HG02884 (cell line): ENCODE results near the gene DIPK1B.
A peak's percentile ranks its signal among the peaks of the same experiment; 100 is the strongest.

ENCODE experiments used
- ATAC-seq: cut with Tn5 transposase; IDR thresholded peaks from one replicate; pipeline ENCODE4 v1.9.1; 2021; ENCODE audit warnings: mild to moderate bottlenecking, moderate library complexity; ENCODE audit not compliant: unreplicated experiment

Gene DIPK1B

DNA sequence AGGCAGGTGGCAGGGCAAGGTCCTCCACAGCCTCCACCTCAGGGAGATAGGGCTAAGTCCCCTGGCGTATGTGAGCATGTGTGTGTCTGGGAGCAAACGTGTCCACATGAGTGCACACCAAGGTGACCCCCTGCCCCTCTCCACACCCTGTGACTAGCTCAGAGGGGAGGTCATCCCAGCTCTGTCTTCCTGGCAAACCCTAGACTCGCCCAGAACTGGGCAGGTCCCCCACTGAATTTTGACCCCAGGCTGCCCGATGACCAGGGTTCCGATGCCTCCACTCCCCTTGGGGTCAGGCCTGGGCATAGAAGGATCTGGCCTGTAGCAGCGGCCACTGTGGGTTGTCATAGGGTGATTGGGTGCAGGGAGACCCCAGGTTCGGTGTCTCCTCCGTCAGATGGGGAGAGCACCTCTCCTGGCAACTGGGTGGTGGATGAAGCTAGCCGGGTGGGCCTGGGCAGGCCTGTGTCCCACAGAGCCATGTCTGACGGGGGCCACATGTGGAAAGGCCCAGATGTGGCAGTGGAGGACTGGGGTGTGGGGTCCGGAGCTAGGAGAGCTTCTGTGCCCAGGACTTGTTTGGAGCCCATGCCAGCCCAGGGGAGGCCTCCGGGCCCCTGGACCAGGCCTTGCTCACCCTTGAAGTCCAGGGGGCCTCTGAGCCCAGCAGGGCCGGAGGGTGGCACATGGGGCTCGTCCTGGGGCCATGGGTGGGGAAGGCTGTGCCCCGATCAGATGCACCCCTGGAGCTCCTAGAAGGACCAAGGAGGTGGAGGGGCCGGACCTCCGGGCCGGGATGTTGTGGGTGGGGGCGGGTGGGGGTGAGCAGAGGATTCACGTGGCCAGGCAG, 6.2 kb downstream of the DIPK1B start:
- ATAC-seq = no peak

DNA sequence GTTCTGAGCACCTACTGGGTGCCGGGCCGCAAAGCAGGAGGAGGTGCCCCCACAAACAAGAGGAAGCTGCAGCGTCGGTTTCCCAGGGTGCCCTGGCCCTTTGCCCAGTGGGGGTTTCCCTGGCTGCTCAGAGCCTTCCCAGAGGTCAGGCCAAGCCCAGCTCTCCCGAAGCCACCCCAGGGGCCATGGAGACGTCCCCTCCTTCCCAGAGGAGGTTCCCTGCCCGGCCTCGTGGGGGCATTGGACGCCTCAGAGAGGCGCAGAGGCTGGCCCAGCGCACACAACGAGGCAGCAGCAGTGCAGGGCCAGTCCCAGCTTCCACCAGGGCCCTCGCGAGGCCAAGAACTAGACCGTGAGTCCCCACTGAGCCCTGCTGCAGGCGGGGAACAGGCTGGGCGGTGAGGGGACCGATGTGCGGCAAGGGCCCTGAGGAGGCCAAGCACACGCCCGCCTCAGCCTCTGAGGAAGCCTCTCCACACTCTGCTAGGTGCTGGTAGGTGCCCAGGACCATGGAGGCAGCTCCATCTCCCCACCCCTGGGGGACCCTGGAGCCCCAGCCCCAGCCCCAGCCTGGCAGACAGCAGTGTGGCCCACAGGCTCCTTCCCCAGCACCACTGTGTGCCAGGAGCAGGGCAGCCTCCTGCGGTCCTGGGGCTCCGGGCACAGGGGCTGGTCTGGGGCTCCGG, 7.0 kb downstream of the DIPK1B start:
- ATAC-seq = no peak

DNA sequence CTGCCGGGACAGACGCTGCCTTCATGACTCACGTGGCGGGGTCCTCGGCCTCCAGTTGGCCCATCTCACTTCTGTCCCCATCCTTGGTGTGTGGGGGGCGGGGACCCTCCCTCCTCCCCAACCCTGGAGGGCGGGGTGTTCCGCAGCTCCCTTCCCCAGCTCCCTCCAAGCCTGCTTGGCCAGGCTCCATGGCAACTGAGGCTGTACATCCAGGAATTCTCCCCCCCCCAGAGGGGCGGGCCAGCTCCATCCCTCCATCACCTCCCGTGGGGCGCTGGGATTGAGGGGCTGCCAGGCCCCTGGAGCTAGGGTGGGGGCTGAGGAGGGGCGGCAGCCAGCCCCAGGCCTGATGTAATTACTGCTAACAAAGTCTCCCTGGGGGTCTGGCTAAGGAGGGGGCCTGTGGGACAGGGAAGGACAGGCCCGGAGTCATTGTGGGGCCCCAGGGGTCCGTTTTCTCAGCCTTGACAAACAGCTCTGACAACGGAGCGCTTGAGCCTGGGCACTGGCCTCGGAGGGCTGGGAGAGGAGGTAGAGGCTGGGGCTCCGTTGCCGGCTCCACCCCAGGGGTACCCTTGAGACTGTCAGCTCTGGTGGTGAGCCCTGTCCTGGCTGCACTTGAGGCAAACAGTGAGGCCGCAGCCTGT, 8.0 kb downstream of the DIPK1B start:
- no peak for ATAC-seq

DNA sequence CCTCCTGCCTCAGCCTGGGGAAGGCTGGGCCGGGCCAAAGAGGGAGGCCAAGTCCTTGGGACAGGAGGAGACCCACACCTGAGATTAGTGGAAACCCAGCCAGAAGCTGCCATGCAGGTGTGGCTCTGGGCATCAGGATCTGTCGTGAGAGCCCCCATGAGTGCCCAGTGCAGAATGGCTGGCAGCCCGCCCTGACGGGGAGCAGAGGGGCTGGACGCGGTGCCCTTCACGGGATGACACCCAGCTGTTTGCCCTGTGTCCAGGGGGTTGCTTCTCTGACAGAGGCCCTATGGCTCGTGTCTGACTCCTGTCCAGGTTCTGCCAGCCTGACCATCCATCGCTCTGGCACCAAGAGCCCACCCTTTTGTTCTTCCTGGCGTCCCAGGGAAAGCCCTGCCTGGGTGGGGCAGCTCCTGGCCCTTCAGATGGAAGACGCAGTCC, 8.5 kb downstream of the DIPK1B start:
- ATAC-seq = no peak

DNA sequence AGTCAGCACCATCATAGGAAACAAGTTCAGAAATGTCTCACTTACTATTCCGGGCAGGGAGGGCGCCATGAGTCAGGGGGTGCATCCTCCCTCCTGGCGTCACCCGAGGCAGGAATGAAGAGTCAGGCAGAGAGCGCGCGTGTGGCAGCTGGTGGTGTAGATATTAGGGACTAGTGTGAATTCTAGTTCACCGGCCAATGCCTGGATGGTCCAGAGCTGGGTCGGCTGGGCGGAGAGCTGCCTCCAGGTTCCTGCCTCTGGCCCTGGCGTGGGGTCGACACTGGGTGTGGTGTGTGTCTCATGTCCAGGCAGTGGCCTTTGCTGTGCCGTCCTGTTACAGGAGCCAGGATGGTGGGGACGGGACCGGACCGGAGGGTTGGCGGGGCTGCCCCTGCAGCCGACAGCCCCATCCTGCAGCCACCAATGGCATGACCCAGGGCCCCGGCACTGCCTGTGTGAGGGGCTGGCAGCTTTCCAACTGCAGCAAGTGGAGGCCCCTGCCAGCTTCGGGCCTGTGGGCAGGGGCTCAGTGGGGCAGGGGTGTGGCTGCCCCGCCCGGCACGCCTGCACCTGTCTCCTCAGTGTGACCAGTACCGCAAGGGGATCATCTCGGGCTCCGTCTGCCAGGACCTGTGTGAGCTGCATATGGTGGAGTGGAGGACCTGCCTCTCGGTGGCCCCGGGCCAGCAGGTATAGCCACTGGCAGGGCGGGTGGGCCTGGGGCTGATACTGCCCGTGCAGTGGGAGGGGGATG, 9.1 kb downstream of the DIPK1B start:
- ATAC-seq = no peak

DNA sequence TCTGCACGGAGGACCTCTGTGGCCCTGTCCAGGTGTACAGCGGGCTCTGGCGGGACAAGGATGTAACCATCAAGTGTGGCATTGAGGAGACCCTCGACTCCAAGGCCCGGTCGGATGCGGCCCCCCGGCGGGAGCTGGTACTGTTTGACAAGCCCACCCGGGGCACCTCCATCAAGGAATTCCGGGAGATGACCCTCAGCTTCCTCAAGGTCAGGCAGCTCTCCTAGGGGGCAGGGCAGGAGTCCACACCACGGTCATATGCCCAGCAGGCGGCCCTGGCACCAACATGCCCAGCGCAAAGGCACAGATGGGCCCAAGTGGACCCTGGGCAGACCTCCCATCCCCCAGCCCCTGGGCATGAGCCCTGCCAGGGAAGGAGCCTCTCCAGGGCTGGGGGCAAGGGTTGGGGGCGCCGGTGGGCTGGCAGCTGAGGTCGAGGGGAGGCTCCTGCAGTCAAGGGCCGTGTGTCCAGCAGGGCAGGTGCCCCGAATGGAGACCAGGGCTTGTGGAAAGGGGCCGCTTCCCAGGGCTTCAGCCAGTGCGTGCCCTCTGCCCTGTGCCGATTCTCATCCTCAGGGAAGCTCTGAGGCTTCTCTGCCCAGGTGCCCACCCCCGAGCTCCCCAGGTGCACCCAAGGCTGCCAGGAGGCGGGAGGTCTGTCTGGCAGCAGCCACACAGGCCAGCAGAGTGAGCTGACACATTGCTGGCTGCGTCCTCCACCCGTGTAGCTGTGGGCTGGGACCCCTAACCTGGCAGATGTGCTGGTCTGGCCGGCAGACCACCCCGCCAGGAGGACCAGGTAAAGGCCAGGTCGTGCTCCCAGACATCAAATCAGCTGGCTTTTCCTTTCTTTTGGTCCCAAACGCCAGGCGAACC, 10.0 kb downstream of the DIPK1B start:
- ATAC-seq = no peak

DNA sequence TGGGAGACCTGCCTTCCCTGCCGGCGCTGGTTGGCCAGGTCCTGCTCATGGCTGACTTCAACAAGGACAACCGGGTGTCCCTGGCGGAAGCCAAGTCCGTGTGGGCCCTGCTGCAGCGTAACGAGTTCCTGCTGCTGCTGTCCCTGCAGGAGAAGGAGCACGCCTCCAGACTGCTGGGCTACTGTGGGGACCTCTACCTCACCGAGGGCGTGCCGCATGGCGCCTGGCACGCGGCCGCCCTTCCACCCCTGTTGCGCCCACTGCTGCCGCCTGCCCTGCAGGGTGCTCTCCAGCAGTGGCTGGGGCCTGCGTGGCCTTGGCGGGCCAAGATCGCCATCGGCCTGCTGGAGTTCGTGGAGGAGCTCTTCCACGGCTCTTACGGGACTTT, 10.6 kb downstream of the DIPK1B start:
- ATAC-seq = no peak

DNA sequence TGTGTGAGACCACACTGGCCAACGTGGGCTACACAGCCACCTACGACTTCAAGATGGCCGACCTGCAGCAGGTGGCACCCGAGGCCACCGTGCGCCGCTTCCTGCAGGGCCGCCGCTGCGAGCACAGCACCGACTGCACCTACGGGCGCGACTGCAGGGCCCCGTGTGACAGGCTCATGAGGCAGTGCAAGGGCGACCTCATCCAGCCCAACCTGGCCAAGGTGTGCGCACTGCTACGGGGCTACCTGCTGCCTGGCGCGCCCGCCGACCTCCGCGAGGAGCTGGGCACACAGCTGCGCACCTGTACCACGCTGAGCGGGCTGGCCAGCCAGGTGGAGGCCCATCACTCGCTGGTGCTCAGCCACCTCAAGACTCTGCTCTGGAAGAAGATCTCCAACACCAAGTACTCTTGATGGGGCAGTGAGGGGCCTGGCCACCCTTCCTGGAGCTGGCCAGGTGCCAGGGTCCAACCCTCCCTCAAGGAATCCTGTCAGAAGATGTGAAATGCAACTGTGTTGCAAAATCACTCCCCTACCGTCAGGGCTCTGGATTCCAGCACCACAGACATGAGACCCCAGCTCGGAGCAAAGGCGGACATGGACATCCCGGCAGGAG, 11.1 kb downstream of the DIPK1B start:
- ATAC-seq = no peak

DNA sequence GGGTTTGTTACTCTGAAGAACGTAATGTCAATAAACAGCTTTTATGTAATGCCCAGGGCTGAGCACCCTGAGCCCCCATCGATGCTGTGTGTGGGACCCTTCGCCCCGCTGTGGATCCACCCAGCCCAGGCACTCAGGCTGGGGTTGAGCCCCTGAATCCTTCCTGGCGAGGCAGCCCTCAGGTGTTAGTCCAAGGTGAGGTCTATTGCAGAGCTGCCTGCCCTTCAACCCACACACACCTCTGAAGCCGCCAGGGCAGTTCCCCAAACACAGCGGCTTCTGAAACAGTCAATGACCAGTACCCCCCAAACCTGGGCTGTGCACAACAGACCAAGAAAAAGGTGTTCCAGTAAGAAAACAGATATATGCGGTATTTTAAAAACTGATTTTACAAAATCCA, 11.6 kb downstream of the DIPK1B start:
- ATAC-seq = no peak

DNA sequence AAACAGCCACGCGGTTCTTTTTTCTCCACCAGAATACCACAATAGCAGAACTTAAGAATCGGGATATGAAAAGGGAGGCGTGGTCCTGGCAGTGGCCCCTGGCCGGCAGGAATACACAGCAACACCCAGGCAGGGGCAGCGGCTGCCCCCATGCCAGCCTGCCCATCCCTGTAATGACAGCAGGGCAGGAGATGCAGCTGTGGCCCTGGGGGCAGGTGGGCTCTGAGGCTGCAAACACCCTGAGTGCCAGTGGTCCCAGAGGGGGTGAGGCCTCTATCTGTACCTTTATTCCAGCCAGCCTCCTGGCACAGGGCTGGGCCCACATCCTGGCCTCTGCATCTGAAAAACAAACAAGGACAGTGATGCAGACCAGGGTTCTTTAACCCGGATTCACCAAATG, 12.4 kb downstream of the DIPK1B start:
- ATAC-seq = no peak

DNA sequence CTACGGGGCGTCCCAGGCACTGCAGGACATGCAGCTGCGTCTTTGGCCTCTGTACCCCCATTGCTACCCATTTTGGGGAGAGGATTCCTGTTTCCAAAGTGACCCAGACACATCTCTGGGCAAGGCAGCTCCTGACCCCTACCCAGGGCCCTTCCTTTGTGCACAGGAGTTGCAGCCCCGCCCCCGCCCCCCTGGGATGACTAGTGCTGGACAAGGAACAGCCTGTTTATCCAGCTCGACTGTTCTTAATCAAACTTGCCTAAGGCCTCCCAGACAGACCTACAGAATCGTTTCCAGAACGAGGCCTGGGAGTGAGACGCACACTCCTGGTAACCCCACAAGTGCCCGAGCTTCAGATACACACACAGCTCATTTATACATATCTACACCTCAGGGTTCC, 13.2 kb downstream of the DIPK1B start:
- no peak for ATAC-seq

DNA sequence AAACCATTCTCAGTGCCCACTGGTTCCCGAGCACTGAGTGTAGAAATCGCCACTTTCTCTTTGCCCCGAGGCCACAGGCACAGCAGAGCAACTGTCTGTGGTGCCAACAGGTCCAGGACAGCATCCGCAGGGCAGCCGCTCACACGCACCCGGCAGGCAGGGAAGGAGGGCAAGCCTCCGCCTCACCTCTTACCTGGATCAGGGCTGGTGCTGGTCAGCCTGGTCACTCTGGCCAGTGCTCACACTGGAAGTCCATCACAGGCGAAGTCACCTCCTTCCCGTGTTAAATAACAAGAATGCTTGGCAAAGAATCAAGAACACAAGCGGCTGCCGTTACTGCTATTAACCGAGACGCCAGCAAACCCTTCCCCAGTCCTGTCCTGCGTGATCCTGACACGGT, 13.7 kb downstream of the DIPK1B start:
- no peak for ATAC-seq

DNA sequence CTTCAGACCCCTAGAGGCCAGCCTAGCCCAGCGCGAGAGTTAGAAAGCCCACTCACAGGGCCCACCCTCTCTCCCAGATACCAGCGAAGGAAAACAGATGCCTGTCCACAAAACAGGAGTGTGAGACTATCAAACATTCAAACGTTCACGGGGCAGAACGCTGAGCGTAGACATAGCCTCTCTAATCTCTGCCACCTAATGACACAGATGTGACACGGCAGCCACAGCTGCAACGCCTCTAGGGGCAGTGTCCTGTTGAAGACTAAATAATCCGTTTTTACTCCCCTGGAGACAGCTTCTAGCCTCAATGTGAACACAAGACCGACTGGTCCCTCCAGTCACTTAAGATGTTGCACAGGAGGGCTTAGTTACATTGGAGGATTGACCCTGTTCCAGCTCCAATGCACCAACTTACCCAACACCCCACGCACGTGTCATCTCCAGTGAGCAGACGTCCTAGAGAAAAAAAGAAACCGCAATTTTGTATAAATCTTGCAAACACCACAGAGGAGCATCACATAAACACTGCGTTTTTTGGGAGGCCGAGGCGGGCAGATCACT, 14.3 kb downstream of the DIPK1B start:
- ATAC-seq = no peak

DNA sequence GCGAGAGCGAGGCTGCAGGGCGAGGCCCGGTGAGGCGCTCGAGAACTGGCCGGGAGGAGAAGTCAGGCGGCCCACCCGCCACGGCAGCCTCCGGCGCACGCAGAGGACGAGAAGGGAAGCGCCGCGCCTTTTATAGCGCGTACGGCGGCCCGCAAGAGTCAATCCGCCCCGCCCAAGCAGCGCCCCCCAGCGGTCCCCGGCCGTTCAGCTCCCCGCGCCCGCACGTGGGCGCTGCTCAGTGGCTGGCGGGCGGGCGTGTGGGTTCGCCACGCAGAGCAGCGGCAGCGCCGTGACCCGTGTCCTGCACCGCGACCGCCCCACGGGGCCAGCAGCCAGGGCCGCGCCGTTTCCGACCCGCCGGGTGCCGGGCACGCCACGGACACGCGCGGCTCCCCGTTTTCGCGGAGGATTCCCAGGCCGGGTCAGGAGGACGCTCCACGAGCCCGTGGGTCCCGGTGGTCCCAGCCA, 15.7 kb downstream of the DIPK1B start:
- peak; percentile 51 for ATAC-seq

DNA sequence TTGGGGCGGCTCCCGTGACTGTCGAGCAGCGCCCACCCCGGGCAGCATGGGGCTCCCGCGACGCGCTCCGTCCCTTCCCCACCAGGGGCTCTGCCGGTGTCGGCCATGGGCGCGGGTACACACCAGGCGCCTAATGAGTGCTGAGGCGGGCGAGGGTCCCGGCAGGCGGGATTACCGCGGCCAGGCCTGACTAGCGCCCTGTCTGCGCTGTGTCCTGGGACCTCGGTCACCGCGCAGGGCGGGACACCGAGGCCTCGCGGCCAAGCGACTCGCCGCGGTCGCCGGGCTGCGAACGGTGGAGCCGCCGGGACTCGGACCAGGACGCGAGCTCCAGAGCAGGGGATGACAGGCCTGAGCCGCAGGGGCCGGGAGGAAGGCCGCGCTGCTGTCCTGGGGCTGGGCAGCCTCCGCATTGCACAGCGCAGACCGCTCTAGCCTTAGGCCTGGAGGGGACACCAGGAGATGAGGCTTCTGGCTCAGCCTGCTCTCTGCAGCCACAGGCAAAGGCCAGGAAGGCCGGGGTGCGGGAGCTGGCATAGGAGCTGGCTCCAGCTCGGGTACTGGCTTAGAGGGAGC, 16.3 kb downstream of the DIPK1B start:
- ATAC-seq = peak; percentile 16

DNA sequence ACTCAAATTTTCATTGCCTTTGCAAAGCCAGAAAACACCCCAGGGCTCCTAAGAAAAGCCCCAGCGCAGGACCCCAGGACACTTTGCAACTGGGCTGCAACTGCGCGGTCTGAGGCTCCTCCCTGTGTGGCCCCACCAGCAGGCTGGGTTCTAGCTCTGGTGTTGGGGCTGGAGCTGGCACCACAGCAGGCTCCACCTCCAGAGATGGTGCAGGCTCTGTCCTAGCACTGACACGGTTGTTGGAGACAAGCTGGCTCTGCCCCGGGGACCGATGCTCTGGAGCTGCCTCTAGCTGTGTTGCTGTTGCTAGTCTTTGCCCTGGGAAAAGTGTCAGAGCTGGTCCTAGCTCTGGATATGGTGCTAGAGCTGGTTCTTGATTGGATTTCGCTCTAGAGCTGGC, 16.8 kb downstream of the DIPK1B start:
- no peak for ATAC-seq

DNA sequence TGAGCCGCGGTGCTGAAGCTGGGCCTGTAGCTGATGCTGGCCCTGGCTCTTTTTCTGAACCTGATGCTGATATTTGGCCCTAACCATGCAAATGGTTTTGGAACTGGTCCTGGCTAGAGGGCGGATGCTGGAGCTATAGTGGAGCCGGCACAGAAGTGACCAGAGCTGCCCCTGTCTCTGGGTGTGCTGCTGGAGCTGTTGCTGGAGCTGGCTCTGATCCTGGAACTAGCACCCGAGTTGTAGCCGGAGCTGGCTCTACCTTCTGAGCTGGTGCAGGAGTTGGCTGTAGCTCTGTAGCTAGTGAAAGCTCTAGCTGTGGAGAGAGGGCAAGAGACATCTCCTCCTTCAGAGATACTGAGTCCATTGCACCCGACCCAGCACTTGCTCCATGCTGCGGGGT, 17.6 kb downstream of the DIPK1B start:
- ATAC-seq = no peak

DNA sequence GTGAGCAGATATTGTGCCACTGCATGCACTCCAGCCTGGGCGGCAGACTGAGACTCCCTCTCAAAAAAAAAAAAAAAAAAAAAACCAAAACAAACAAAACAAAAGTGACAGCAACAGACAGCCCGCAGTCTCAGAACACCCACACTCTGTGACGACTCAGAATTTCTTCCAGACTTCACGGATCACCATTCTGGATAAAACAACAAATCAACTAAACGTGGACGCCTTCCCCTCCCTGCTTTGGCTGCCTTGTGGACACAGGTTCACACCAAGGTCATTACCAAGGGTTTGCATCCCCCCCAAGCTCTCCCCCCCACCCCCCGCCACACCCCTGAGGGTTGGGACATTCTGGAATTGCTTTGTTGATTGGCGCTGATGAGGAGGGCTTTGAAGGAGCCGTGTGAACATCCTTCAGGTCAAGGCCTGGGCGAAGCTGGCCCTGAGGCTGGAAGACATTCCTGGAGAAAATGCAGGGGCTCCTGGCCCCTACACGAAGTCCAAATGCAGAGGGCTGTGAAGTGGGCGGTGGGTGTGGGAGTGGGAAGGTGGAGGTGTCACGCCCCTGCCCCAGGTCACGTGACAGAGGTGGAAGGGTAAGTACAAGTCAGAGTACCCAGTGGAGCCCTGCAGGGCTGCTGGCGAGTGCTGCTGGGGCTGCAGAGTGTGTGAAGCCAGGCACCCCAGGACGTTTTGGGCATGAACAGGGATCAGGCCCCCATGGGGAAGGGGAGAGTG, 20.2 kb downstream of the DIPK1B start:
- ATAC-seq = no peak
